ENCODE results near the gene GBF1.

- TF ChIP-seq CTCF (IDR thresholded peaks at IDR 0.05) = no peak
- no peak for TF ChIP-seq POLR2A (IDR thresholded peaks at IDR 0.05)
Observed at GRCh38 chr10:102289840-102290239, 44.5 kb downstream of the GBF1 start.

Data from Peyer's patch (tissue), 4 donors.